GM12878 (cell line): ENCODE measurements around the gene PINK1. TPM values are rescaled to one million over a fixed set of nuclear protein-coding genes. Genes with fewer than 3 reads are reported as not detected.

ENCODE experiments used
- CEBPZ ChIP-seq: fragments of 150-350 bp; IDR thresholded peaks from 2 replicates; pipeline ENCODE4 v1.6.1; 2016; ENCODE audit warnings: low read depth, low read length
- EP300 ChIP-seq, 2 experiments: fragments of 150-350 bp in 1 of 2; IDR thresholded peaks; 2 replicates each; pipeline ENCODE4 v1.6.1; 2011 to 2012; ENCODE audit warnings: low read depth in 2 of 2, low read length in 2 of 2, borderline replicate concordance in 1 of 2, improper control_type of control experiment in 1 of 2, inconsistent platforms in 1 of 2; ENCODE audit not compliant: control insufficient read depth in 1 of 2
- NFYA ChIP-seq: IDR thresholded peaks from 2 replicates; pipeline ENCODE4 v1.6.1; 2011; ENCODE audit warnings: low read depth, mild to moderate bottlenecking, low read length, improper control_type of control experiment, borderline replicate concordance
- PBX3 ChIP-seq: IDR thresholded peaks from 2 replicates; pipeline ENCODE4 v1.6.1; 2011; ENCODE audit warnings: mild to moderate bottlenecking, low read depth, low read length, moderate library complexity; ENCODE audit not compliant: insufficient replicate concordance
- PKNOX1 ChIP-seq: fragments of 450-650 bp; IDR thresholded peaks from 2 replicates; pipeline ENCODE4 v1.6.1; 2016; ENCODE audit warnings: mild to moderate bottlenecking
- ZZZ3 ChIP-seq: IDR thresholded peaks from 2 replicates; pipeline ENCODE4 v1.6.1; 2011; ENCODE audit warnings: low read depth; ENCODE audit not compliant: control insufficient read depth, insufficient read length
- polyA plus RNA-seq, 11 experiments: library from polyadenylated mRNA; depleted of rRNA in 4 of 11; unstranded in 6 of 11; stranded (reverse) in 5 of 11; fragments of >200 nt; fragmentation: Nextera tagmentation in 4 of 11; fragmentation: Illumina TruSeq in 1 of 11; extraction: Ambion mirVana in 4 of 11; extraction: Trizol in 1 of 11; gene quantifications; 1 replicate in 1 of 11; 2 replicates in 10 of 11; pipeline versions ENCODE4 v1.2.1 to v1.2.3, GENCODE V29; 2011 to 2016; ENCODE audit warnings: inconsistent platforms in 2 of 11, missing spikeins in 2 of 11, low read depth in 1 of 11
- total RNA-seq, 4 experiments: library from RNA; depleted of rRNA in 3 of 4; stranded (reverse); fragments of >200 nt in 3 of 4; fragmentation: Illumina TruSeq in 1 of 4; extraction: Trizol in 1 of 4; gene quantifications; 2 replicates each; pipeline versions ENCODE4 v1.2.1 to v1.2.3, GENCODE V29; 2013 to 2021

PINK1 gene
- total and polyA plus RNA-seq, 10 of the 15 experiments (the other 5 are each of a cell fraction or from before 2014, with no cell fraction given) = 0.42 to 4.4 (median 1.9) TPM; not detected in 1

- no peak for TF ChIP-seq PKNOX1
- TF ChIP-seq EP300 (IDR thresholded peaks at IDR 0.05; ENCODE audit: borderline replicate concordance in 1 of 2, control insufficient read depth in 1 of 2, low read depth in 2 of 2, low read length in 2 of 2) = no peak
- no peak for TF ChIP-seq ZZZ3
- TF ChIP-seq PBX3 = no peak
- no peak for TF ChIP-seq CEBPZ
- TF ChIP-seq NFYA = no peak
- TF ChIP-seq, all 136 proteins: peak for 0
Observed at GRCh38 chr1:20654104-20654690, 20.9 kb downstream of the PINK1 start (continued).
